Mononuclear cell (primary cell): ENCODE results near the gene ANKRD23. TPM values are rescaled to one million over a fixed set of nuclear protein-coding genes. Genes with fewer than 3 reads are reported as not detected.
"Not testable (repeated sequence)": the region's sequence is repeated elsewhere in the genome, so short reads cannot be mapped to it uniquely, and the experiment has no call there.

ENCODE experiments used
- H3K27me3 ChIP-seq: 2 replicates; pipeline ENCODE4 v1.6.0; 2011; ENCODE audit warnings: low read length, control low read depth; ENCODE audit not compliant: insufficient read depth
- H3K4me1 ChIP-seq: 2 replicates; pipeline ENCODE4 v1.5.1; 2011; ENCODE audit warnings: mild to moderate bottlenecking, low read length, control low read depth; ENCODE audit not compliant: insufficient read depth
- H3K4me3 ChIP-seq: 2 replicates; pipeline ENCODE4 v1.5.1; 2011; ENCODE audit warnings: mild to moderate bottlenecking, low read length, moderate library complexity
- H3K9me3 ChIP-seq: 2 replicates; pipeline ENCODE4 v1.5.1; 2011; ENCODE audit warnings: low read depth, mild to moderate bottlenecking, control low read depth, low read length
- total RNA-seq: library from RNA; depleted of rRNA; stranded (reverse); fragments of >200 nt; gene quantifications from one replicate; pipeline ENCODE4 v1.2.3, GENCODE V29; 2012

ANKRD23 gene
- total RNA-seq, 1 donor, result 2.2 TPM

- H3K4me1 ChIP-seq, result peaks cover 60% of the 10 kb centered on the region
- H3K9me3 ChIP-seq, result no peaks in the 10 kb centered on the region
- peak within 1 kb of the TSS; percentile 56 for H3K4me3 ChIP-seq
- H3K27me3 ChIP-seq, result peaks cover 22% of the 10 kb centered on the region
Measured at GRCh38 chr2:96869822-96870625, 26.2 kb upstream of the ANKRD23 start, which contains the start of gene SEMA4C. Gene SEMA4C, minus strand, starts transcription at chr2:96870080. Its CDS starts 2,194 bp downstream, at chr2:96867886.

- Histone ChIP-seq H3K4me1 (peaks cover 54% of the 10 kb centered on the region), H3K9me3 (no peaks in the 10 kb centered on the region), H3K27me3 (peaks cover 22% of the 10 kb centered on the region), H3K4me3 (peak overlapping the region; percentile 56)
Measured at GRCh38 chr2:96869281-96869821, 25.5 kb upstream of the ANKRD23 start.

GRCh38 chr2:96868555-96869280 is 24.9 kb upstream of the ANKRD23 start:
- H3K9me3 ChIP-seq, result no peaks in the 10 kb centered on the region
- H3K4me3 ChIP-seq, result peak overlapping the region; percentile 56
- peaks cover 49% of the 10 kb centered on the region for H3K4me1 ChIP-seq
- H3K27me3 ChIP-seq, result peaks cover 22% of the 10 kb centered on the region

DNA sequence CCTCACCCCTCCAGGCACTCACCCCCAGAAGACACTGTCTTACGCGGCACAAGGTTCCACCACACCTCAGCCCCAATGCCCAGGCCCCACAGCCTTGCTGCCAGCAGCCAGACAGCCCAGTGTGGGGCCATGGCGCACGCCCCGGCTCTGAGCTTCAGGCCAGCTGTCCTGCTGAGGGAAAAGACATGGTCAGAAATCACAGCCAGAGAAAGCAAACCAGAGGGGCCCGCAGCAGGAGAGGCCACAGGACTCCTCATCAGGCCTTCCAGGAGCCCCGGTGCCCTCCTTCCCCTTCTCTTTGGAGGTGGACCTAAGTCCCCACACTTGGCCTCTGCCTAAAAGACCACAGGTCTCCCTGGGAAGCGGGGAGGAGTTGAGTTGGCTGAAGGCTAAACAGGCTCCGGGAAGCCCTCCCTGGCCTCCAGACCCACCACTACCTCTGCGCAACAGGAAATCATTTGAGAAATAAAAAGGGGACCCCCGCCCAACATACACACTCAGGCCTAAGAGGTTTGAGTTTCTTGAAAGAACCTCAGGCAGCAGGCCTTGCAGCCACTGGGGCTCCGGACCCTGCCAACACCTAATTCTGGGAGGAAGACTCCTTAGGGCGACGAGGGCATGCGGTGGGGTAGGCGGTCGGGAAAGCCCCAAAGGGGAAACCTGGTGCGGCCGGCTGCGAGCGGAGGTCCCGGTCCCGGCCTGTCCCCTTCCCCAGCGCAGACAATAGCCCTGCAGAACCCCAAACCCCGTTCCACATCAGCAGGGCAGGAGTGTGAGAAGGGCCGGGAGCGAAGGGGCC is 24.1 kb upstream of the ANKRD23 start:
- H3K27me3 ChIP-seq, result peaks cover 21% of the 10 kb centered on the region
- H3K4me3 ChIP-seq, result peak overlapping the region; percentile 56
- peaks cover 51% of the 10 kb centered on the region for H3K4me1 ChIP-seq
- H3K9me3 ChIP-seq, result no peaks in the 10 kb centered on the region

- no peak overlapping the region for H3K4me3 ChIP-seq
- peaks cover 18% of the 10 kb centered on the region for H3K27me3 ChIP-seq
- H3K9me3 ChIP-seq, result no peaks in the 10 kb centered on the region
- peaks cover 58% of the 10 kb centered on the region for H3K4me1 ChIP-seq
Measured at GRCh38 chr2:96866986-96867755, 23.4 kb upstream of the ANKRD23 start.

GRCh38 chr2:96866586-96866985 is 22.8 kb upstream of the ANKRD23 start:
- peaks cover 18% of the 10 kb centered on the region for H3K27me3 ChIP-seq
- H3K4me1 ChIP-seq, result peaks cover 64% of the 10 kb centered on the region
- H3K4me3 ChIP-seq, result no peak overlapping the region
- no peaks in the 10 kb centered on the region for H3K9me3 ChIP-seq

DNA sequence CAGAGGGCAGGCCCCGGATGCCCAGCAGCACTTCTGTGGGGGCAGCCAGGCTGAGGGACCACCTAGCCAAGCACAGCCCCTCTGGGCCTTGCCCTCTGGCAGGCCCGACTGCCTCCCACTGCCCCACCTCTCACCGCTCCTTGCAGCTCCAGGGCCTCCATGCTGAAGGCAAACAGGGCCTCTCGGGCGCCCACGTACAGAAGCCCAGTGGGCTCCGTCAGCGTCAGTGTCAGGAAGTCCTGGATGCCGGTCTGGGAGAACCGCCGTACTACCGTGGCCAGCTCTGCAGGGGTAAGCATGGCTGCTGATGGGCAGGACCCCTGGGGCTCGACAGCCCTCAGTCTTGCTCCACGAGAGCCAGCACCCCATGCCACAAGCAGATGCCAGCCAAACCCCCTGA is 22.3 kb upstream of the ANKRD23 start:
- no peak overlapping the region for H3K4me3 ChIP-seq

GRCh38 chr2:96865654-96866053 is 21.8 kb upstream of the ANKRD23 start:
- Histone ChIP-seq H3K4me1 (peaks cover 66% of the 10 kb centered on the region), H3K9me3 (no peaks in the 10 kb centered on the region), H3K27me3 (peaks cover 9% of the 10 kb centered on the region), H3K4me3 (no peak overlapping the region)

More for the DNA sequence above, 22.3 kb upstream of the ANKRD23 start:
- H3K27me3 ChIP-seq, result peaks cover 14% of the 10 kb centered on the region
- H3K9me3 ChIP-seq, result no peaks in the 10 kb centered on the region
- H3K4me1 ChIP-seq, result peaks cover 68% of the 10 kb centered on the region

GRCh38 chr2:96864343-96865091 is 20.7 kb upstream of the ANKRD23 start:
- no peak overlapping the region for H3K4me3 ChIP-seq
- H3K9me3 ChIP-seq, result no peaks in the 10 kb centered on the region
- H3K4me1 ChIP-seq, result peaks cover 59% of the 10 kb centered on the region
- H3K27me3 ChIP-seq, result peaks cover 5% of the 10 kb centered on the region

DNA sequence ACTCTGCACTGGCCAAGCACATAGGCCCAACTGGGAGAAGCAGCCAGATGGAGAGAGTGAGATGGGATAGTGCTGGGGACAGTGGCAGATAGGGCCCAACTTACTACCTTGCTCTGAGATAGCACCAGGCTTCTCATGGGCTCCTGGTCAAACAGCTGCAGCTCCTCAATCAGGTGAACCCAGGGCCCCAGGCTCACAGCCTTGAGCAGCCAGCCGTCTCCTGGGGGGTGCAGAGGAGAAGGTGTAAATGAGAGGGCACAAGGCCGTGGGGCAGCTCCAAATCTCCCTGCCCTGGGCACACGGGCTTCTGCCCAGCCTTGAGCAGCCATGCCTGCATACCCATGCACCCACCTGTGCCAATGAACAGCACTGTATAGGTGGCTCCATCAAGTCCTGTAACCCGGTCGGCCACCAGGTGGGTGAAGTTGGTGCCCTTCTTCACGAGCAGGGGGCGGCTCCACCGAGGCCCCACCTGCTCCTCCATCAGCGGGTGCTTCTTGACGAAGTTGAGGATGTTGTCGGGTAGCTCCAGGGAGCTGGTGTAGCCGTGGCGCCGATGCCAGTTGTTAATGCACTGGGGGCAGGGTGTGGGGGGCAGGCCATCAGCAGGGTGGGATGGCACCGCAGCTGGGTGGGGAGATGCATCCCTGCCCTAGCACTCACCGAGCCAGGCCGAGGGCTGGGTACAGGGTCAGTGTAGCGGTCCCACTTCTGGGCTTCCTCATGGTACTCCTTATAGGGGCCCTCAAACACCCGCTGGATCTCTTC is 19.9 kb upstream of the ANKRD23 start:
- no peaks in the 10 kb centered on the region for H3K9me3 ChIP-seq
- H3K4me3 ChIP-seq, result no peak overlapping the region
- H3K27me3 ChIP-seq, result peaks cover 5% of the 10 kb centered on the region
- H3K4me1 ChIP-seq, result peaks cover 60% of the 10 kb centered on the region

- H3K9me3 ChIP-seq, H3K27me3 ChIP-seq, H3K4me3 ChIP-seq: not testable (repeated sequence)
- H3K4me1 ChIP-seq, result peaks cover 59% of the 10 kb centered on the region
Measured at GRCh38 chr2:96863056-96863455, 19.2 kb upstream of the ANKRD23 start.

- H3K9me3 ChIP-seq, result no peaks in the 10 kb centered on the region
- no peak overlapping the region for H3K4me3 ChIP-seq
- peaks cover 53% of the 10 kb centered on the region for H3K4me1 ChIP-seq
- no peaks in the 10 kb centered on the region for H3K27me3 ChIP-seq
Measured at GRCh38 chr2:96861074-96861473, 17.3 kb upstream of the ANKRD23 start.
